HG03139 (cell line): ENCODE data around the gene MS4A15.
"Not testable (repeated sequence)": the region's sequence is repeated elsewhere in the genome, so short reads cannot be mapped to it uniquely, and the experiment has no call there.

Experiments used
- ATAC-seq: cut with Tn5 transposase; IDR thresholded peaks from one replicate; pipeline ENCODE4 v1.9.1; 2021; ENCODE audit not compliant: unreplicated experiment

MS4A15 gene

DNA sequence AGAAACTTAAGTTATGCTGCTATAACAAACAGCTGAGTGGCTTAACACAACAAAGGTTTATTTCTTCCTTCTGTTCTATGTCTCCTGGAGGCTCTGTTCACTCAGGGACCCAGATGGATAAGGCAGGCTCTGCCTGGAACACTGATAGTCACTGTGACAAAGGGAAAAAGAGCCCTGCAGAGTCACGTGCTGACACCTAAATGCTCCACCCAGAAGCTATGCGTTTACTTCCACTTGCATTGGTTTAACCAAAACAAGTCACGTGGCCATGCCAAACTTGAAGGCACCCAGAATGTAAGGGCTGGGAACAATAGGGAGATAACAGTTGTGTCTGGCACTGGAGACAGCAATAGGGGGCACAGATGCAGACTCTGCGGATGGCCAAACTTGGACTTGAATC, 3.4 kb upstream of the MS4A15 start:
- no peak for ATAC-seq

DNA sequence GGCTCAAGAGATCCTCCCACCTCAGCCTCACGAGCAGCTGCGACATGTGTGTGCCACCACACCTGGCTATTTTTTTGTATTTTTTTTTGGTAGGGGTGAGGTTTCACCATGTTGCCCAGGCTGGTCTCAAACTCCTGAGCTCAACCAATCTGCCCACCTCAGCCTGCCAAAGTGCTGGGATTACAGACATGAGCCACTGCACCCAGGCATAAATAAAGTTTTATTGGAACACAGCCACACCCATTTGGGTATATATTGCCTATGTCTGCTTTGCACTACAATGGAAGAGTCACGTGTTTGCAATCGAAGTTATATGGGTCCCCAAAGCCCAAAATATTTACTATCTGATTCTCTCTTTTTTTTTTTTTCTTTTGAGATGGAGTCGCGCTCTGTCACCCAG, 1.8 kb upstream of the MS4A15 start:
- no peak for ATAC-seq

DNA sequence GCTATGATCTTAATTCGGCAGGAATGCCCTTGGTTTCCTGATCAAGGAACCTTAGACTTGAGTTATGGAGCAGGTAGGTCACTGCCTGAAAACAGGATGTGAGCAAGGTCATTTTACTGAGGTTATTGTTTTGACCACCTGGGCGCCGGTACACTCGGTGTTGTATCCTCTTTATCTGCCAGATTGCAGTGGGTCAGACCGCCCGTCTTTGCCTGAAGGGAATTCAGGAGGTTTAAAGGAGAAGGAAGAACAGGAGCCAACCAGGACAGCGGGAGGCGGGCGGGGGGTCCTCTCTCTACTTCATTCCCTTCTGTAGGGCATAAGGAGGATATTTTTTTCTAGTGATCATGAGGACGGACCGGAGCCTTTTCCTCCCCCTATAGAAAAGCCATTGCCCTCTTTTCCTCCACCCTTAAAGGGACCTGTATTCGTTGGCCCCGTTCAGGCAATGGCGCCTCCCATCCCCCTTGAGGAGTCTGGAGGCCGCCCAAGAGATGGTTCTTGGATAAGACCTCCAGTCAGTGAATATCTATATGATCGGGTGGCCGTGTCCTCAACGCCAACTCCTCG, 649 bp downstream of the MS4A15 start:
- ATAC-seq: no peak

DNA sequence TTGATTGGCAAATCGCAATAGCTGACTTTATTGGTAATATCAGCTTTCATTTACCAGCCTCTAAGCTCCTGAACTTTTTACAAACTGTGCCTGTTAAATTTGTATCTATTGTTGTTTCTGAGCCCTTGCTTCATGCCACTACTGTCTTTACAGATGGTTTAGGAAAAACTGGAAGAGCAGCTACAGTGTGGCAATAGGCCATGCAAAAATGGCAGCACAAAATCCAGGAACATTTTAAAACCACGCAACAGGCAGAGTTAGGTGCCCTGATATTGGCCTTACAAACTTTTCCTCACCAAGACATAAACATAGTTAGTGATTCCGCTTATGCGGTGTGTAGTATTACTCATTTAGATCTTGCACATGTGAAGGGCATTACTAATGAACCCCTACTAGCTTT, 2.0 kb downstream of the MS4A15 start:
- not testable (repeated sequence) for ATAC-seq

DNA sequence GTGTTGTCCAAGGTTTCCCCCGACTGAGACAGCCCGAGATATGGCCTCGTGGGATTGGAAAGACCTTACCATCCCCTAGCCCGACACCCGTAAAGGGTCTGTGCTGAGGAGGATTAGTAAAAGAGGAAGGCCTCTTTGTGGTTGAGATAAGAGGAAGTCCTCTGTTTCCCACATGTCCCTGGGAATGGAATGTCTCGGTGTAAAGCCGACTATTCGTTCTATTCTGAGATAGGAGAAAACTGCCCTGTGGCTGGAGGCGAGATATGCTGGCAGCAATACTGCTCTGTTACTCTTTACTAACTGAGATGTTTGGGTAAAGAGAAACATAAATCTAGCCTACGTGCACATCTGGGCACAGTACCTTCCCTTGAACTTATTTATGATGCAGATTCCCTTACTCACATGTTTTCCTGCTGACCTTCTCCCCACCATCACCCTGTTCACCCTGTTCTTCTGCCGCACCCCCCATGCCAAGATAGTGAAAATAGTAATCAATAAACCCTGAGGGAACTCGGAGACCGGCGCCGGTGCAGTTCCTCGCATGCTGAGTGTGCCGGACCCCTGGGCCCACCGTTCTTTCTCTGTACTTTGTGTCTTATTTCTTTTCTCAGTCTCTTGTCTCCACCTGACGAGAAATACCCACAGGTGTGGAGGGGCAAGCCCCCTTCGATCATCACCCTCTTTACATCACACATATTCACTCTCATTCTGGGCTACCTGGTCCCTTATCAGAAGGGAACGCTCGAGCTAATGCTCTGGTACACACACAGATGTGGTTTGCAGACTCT, 3.0 kb downstream of the MS4A15 start:
- ATAC-seq: not testable (repeated sequence)

DNA sequence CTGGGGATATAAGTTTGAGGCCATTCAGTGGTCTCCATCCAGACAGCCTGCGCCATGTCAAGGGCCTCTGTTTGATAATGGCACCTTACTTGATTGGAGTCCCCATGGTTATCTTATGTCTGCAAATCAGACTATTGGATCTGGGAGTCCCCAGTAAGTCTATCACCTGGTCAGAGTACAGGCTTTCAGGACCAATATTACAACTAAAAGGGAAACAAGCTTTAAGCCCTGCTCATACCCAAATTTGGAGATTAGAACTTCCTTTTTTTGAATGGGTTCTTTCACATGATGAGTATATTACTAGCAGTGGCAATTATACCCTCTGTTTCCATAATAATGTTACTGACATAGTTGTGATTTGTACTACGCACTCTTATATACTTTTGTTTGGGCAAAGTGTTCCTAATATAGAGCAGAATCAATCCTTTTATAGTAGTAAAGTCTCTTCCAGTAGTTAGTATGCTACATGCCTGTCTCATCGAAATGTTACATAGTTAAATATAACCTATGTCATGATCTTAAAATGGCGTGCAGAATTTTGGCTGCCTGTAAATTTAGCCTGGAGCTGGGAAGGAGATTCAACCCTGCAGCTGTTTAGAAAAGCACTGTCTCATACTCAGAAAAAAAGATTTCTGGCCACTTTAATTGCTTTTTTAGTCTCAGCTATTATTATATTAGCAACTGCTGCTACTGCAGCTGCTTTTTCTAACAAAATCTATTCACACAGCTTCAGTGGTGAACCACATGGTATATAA, 4.9 kb downstream of the MS4A15 start:
- ATAC-seq: no peak

DNA sequence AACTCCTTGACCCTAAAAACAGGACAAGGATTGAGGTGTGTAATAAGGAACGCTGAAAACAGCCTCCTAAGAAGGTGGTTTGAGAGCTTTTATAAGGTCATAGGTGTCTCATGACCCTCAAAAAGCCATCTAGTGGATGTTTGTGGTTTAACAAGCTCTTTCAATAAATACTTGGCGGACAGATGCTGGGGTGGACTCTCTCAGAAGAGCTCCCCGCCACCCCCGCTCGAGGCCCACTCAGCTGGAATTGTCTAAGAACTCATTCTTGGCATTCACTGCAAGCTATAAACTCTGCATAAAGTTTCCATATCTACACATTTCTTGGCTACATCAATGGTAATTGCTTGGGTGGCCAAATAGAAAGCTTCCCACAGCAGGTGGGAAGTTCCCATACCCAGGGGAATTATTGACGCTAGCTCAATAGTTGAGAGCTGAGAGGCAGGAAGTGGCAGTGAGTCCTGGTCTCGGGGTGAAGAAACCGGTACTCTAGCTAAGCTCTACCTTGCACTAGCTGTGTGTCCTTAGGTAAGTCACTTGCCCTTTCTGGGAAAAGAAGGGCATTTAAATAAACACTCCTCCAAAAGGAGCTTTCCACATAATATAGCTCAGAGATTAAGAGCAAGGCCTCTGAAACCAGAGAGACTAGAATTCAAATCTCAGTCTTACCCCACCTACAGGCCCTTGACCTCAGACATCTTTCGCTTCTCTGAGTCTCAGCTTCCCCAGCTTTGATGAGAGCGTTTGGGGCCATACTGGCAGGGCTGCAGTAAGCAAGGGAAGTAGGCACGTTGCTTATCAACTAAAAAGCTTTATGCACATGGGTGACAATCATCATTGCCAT, 6.4 kb downstream of the MS4A15 start:
- peak; percentile 65 for ATAC-seq

DNA sequence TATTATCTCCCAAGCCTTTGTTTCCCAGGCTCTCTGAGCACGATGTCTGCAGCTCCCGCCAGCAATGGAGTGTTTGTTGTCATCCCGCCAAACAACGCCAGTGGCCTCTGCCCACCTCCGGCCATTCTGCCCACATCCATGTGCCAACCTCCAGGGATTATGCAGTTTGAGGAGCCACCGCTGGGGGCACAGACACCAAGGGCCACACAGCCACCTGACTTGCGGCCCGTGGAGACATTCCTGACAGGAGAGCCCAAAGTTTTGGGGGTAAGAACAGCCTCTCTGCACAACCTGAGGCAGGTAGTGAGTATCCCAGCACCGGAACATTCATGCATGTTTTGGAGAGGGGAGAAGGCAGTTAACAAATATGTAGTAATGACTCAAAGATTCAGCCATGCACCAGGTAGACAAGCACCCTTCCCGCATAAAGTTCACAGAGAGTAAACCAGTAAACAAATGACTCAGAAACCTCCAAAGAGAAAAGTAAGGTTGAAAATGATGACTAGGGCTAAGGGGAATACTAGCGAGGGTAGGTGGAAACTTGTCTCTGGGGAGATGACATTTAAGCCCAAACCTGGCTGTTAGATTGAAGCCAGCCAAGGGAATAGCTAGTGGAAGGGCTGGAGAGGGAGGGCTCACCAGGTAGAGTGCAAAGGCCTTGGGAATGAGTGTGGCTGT, 7.2 kb downstream of the MS4A15 start:
- no peak for ATAC-seq

DNA sequence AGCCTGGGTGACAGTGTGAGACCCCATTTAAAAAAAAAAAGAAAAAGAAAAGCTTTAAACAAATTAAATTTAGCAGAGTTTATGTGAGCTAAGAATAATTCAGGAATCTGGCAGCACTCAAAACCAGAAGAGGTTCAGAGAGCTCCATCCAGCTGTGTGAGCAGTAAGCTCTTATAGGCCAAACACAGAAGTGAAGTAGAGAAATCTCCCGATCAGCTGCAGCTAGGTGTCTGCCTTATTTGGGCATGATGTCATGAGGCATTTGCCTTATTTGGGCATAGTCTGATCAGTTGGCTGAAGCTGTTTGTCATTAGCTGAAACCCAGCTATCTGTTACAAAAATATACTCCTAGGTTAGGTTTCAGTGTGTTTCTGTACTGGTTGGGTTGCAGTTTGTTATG, 8.2 kb downstream of the MS4A15 start:
- ATAC-seq: peak; percentile 37

DNA sequence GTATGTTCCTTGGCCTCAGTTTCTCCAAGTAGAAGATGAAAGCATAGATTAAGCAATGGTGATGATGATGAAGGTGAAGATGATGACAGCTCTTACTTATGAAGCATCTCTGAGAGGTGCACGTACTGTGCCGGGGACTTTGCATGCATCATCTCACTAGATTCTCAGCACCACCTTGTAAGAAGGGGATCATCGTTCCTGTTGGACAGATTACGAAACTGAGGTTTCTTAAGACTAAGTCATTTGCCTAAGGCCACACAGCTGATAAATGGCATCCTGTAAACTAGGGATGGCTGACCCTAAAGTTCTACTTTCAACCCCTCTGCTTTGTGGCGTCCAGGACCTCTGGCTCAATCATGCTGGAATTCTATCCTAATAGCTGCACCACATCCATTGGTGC, 8.7 kb downstream of the MS4A15 start:
- no peak for ATAC-seq

DNA sequence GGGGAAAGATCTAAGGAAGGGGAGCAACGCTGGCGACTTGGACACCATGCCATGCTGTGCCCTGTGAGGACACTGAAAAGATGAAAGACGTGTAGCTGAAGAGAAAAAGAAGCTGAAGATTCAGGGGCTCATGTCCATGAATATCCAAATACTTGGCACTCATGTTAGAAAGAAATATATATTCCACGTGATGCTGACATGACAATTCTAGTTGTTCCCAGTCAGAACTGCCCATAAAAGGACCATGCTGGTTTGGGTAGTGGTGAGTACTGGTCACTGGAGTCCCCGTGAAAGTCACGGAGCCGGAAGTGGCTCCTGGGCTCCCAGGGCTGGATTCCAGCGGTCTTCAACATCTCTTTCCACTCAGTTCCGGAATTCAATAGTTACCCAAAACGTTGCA, 9.9 kb downstream of the MS4A15 start:
- no peak for ATAC-seq

DNA sequence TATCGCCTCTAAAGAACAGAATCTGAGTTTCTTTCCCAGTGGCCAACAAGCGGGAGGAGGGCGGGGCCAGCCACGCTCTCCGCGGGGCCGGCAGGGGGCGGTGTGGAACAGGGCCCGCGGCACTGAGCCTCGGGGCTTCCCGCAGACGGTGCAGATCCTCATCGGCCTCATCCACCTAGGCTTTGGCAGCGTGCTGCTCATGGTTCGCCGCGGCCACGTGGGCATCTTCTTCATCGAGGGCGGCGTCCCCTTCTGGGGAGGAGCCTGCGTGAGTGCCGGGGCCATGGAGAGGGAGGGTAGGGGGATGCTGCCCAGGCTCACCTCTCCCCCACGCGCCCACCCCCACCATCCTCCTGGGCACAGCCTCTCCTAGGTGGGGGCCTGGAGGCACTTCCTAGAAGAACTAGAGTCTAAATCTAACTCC, 10.7 kb downstream of the MS4A15 start:
- no peak for ATAC-seq

DNA sequence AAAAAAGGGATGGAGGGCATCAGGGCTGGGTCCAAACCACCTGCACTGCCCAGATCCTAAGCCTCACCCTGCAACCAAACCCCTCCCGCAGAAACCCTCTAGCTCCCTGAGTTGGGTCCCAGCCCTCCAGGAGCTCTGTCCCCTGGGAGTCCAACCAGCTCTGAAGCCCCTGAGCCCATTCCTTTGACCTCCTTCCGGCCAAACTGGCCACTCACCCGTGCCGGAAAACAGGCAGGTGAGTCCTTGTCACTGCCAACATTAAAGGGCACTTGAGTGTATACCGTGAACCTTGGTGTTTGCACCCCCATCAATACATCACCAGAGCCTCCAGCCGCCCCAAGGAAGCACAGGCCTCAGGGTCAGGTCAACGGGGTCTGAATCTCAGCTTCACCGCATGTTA, 11.5 kb downstream of the MS4A15 start:
- ATAC-seq: no peak

DNA sequence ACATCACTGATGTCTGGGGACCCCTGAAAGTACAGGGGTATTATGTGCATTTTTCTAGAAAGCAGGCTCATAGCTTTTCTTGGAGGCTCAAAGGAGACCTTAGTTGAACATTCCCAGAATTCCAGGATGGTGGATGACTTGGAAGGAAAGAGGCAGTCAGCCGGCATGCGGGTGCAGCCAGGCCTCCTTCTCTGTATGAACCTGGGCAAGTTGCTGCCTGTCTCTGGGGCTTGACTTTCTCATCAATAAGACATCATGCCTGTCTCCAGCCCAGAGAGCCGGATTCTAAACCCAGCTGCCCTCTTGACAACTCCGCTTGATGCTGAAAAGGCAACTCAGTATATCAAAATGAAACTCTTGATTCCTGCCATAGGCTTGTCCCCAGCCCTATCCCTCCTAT, 12.6 kb downstream of the MS4A15 start:
- no peak for ATAC-seq

DNA sequence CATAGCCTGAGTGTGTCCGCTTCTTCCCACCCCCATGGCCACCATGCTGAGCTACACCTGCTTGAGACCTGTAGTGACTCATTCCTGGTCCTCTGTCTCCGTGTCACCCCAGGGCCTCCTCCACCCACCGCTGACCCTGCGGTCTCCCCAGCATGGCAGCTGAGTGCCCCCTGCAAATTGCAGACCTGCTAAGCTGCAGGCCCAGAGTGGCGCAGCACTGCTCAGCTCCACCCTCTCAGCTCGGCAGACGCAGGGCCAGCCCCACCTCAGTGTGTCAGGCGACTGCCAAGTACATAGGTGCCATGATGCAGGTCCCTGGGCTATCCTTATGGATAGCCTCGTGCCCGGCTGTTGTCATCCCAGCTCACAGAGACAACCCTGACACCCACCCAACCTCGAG, 13.1 kb downstream of the MS4A15 start:
- no peak for ATAC-seq

DNA sequence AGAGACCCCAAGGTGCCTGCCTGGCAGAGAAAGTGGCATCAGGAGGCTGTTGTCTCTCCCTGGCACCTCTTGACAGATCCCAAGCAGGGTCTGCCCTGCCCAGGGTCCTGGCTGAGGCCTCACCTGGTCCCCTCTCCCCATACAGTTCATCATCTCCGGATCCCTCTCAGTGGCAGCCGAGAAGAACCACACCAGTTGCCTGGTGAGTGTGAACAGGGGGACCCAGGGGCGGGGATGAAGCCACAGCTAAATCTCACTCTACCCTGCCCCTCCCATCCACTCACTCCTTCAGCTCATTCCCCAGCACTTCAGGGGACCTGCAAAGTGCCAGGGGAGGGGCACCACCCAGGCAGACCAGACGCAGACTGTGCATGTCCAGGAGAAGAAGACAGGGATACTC, 14.5 kb downstream of the MS4A15 start:
- no peak for ATAC-seq

DNA sequence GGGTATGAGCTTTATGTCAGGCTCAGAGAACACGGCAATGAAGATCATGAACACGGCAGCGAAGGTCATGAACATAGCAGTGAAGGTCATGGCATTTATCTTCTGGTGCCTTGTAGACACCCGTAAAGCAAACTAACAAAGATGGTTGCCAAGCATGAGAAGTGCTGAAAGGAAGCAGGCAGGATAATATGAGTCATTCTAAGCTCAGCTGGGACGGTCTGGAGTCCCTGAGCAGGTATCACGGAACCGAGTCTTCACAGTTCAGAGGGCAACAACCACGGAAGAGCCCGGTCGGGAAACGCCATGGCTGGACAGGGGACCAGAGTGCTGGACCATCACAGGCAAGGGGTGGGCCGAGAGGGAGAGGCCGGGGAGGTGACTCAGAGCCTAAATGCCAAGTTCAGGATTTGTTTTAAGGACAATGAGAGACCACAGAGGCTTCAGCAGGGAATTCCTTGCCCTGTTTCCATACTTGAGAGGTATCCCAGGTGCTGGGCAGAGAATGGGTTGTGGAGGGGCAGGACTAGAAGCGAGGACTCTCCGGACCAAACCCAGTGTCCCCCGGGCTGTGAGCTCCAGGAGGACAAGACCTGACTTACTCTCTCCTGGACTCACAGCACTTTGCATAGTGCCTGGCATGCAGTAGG, 15.3 kb downstream of the MS4A15 start:
- no peak for ATAC-seq

DNA sequence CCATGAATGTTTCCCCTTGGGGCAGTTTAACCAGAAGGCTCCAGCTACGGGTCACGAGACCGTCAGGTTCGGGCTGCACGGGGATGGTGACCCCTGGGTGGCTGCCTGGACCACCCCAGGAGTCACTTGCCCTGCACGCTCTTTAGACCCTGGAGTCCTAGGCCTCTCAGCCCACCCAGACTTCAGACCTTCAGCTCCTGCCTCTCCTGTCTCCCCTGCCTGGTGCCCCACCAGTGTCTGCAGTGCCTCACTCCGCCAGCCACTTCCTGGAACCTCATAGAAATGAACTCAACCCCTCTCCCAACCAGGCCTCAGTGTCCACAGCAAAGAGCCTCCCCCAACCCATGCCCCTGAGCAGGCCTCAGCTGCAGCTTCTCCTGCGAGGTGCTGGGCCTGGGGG, 16.0 kb downstream of the MS4A15 start:
- no peak for ATAC-seq

DNA sequence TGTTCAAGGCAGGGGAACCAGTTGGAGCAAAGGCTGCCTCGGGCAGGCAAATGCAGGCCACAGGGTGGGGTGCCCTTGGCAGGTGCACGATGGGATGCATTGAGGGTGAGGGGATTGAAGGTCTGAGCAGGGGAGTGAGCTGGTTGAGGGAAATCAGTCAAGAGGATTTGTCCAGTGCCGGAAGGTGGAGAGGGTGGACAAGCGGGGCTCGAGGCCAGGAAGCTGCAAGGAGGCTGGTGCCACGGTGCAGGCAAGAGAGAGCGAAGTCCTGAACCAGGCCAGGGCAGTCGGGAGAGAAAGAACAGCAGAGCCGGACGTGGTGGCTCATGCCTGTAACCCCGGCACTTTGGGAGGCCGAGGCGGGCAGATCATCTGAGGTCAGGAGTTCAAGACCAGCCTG, 18.1 kb downstream of the MS4A15 start:
- no peak for ATAC-seq

DNA sequence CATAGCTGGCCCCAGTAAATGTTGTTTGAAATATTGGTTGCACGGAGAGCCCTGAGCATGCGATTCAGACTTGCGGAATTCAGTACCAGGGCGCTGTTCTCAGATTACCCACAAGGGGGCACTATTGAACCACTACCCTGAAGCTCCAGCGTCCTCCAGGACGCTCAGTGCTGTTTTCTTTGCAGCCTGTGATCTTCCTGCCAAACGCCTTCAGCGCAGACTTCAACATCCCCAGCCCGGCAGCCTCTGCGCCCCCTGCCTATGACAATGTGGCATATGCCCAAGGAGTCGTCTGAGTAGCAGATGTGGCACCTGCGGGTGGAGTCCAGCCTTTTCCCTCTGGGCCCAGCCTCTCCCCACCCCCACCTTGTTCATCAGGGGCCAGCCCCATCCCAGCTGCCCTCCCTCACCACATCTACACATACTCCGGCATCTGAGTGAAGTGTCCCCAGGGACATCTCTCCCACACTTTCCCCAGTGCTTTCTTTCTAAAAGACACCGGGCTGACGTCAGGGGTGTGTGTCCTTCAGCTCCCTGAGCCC, 18.8 kb downstream of the MS4A15 start:
- peak; percentile 72 for ATAC-seq
